HepG2 (cell line): Measurements from ENCODE around the gene UBR7. TPM values are rescaled to one million over a fixed set of nuclear protein-coding genes. Genes with fewer than 3 reads are reported as not detected.

Source experiments
- ATAC-seq: fragments of 200-7000 bp; cut with Tn5 transposase; 3 replicates; pipeline ENCODE4 v1.9.1; 2020; ENCODE audit warnings: mild to moderate bottlenecking, moderate library complexity
- BruUV-seq: library from RNA; stranded (reverse); fragments of 400-500 nt; replicated peaks from 2 replicates; lab custom pipeline; 2021; lab: Mats Ljungman, UMichigan
- CTCF ChIA-PET: fragments of 300-600 bp; formaldehyde crosslinking; extraction: SDS; loops from one replicate; lab custom pipeline; 2021; ENCODE audit warnings: low total read pairs, inconsistent platforms, low intra/inter-chr PET ratio; lab: Yijun Ruan, JAX
- POLR2A ChIA-PET: fragments of 350-600 bp; sonication (Branson Sonifier 250); formaldehyde crosslinking; loops from one replicate; lab custom pipeline; 2020; ENCODE audit warnings: antibody characterized with exemption, inconsistent platforms; lab: Yijun Ruan, JAX
- DNase-seq: peaks from one replicate; pipeline ENCODE4 v3.0.0-alpha.2; 2015; ENCODE audit warnings: low spot score
- FAIRE-seq: peaks from 3 replicates; lab custom pipeline; 2011; peaks lifted over from hg19 to GRCh38; lab: Jason Lieb, UNC
- H2AFZ ChIP-seq: one replicate; pipeline ENCODE4 v1.6.1; 2011; ENCODE audit warnings: low read length, inconsistent platforms
- H3K27ac ChIP-seq: fragments of 300-600 bp; 3 replicates; pipeline ENCODE4 v1.8.0; 2011; ENCODE audit warnings: mixed run types, mild to moderate bottlenecking, mixed read lengths, low read length, inconsistent platforms; ENCODE audit not compliant: insufficient read depth; ENCODE audit errors: extremely low read length
- H3K27me3 ChIP-seq, 2 experiments: fragments of 200-600 bp in 1 of 2; 2 replicates in 1 of 2; 3 replicates in 1 of 2; pipeline versions ENCODE4 v1.6.0 to v1.8.0; 2011; ENCODE audit warnings: low read length in 2 of 2, mild to moderate bottlenecking in 2 of 2, moderate library complexity in 2 of 2, inconsistent platforms in 1 of 2; ENCODE audit not compliant: insufficient read depth in 2 of 2, control insufficient read depth in 1 of 2
- H3K36me3 ChIP-seq, 2 experiments: fragments of 200-600 bp in 1 of 2; replicated peaks in 1 of 2; 2 replicates in 1 of 2; 3 replicates in 1 of 2; pipeline versions ENCODE4 v1.5.1 to v1.8.0; 2011; ENCODE audit warnings: low read length in 2 of 2, inconsistent platforms in 1 of 2; ENCODE audit not compliant: insufficient read depth in 2 of 2, control insufficient read depth in 1 of 2
- H3K4me1 ChIP-seq: 2 replicates; pipeline ENCODE4 v1.5.1; 2012; ENCODE audit warnings: low read length, inconsistent platforms; ENCODE audit not compliant: insufficient read depth
- H3K4me2 ChIP-seq: 2 replicates; pipeline ENCODE4 v1.6.0; 2011; ENCODE audit warnings: low read depth, low read length, inconsistent platforms
- H3K4me3 ChIP-seq, 3 experiments: fragments of 200-600 bp in 1 of 3; sonication (generic), shearing (Covaris generic) in 1 of 3; replicated peaks in 1 of 3; 2 replicates each; pipeline ENCODE4 v1.5.1; 2011 to 2016; ENCODE audit warnings: low read length in 3 of 3, inconsistent platforms in 2 of 3, low read depth in 2 of 3, mild to moderate bottlenecking in 2 of 3, control low read depth in 1 of 3, mixed read lengths in 1 of 3; ENCODE audit not compliant: insufficient read depth in 1 of 3
- H3K79me2 ChIP-seq: one replicate; pipeline ENCODE4 v1.6.1; 2011; ENCODE audit warnings: low read length, inconsistent platforms; ENCODE audit not compliant: insufficient read depth
- H3K9ac ChIP-seq: 2 replicates; pipeline ENCODE4 v1.6.0; 2011; ENCODE audit warnings: mild to moderate bottlenecking, low read depth, low read length, inconsistent platforms; ENCODE audit not compliant: insufficient read depth
- H3K9me3 ChIP-seq: 2 replicates; pipeline ENCODE4 v1.5.1; 2012; ENCODE audit warnings: mild to moderate bottlenecking, low read length
- H4K20me1 ChIP-seq: 2 replicates; pipeline ENCODE4 v1.6.0; 2011; ENCODE audit warnings: inconsistent platforms, mild to moderate bottlenecking, low read length, moderate library complexity; ENCODE audit not compliant: insufficient read depth
- ARID2 ChIP-seq: sonication (generic); formaldehyde crosslinking; IDR thresholded peaks from 2 replicates; pipeline ENCODE4 v1.8.1; 2022; ENCODE audit warnings: mild to moderate bottlenecking, missing genetic modification reagents, borderline replicate concordance
- ATAD3A ChIP-seq: sonication (generic); formaldehyde crosslinking; IDR thresholded peaks from 2 replicates; pipeline ENCODE4 v1.4.0; 2020; ENCODE audit warnings: missing genetic modification reagents
- DMAP1 ChIP-seq: IDR thresholded peaks from 2 replicates; pipeline ENCODE4 v1.6.1; 2016
- HNRNPUL1 ChIP-seq: fragments of 200-400 bp; formaldehyde crosslinking; IDR thresholded peaks from 2 replicates; pipeline ENCODE4 v1.6.1; 2017; ENCODE audit warnings: low read depth, mild to moderate bottlenecking, low read length, moderate library complexity
- REL ChIP-seq: sonication (generic); formaldehyde crosslinking; conservative IDR thresholded peaks from 2 replicates; pipeline ENCODE4 v1.8.0; 2022; ENCODE audit warnings: mild to moderate bottlenecking, missing genetic modification reagents, moderate library complexity
- SKI ChIP-seq: fragments of 450-650 bp; IDR thresholded peaks from one replicate; pipeline ENCODE4 v1.6.1; 2018; ENCODE audit warnings: mild to moderate bottlenecking; ENCODE audit not compliant: partially characterized antibody
- SNRNP70 ChIP-seq: fragments of 200-400 bp; formaldehyde crosslinking; IDR thresholded peaks from 2 replicates; pipeline ENCODE4 v1.6.1; 2017; ENCODE audit warnings: mild to moderate bottlenecking, low read depth, low read length, moderate library complexity
- SYNCRIP ChIP-seq: fragments of 200-400 bp; formaldehyde crosslinking; IDR thresholded peaks from 2 replicates; pipeline ENCODE4 v1.6.1; 2018; ENCODE audit warnings: mild to moderate bottlenecking, low read depth, low read length; ENCODE audit not compliant: insufficient read depth
- TOPORS ChIP-seq: sonication (generic); formaldehyde crosslinking; IDR thresholded peaks from 2 replicates; pipeline ENCODE4 v1.8.0; 2023; ENCODE audit warnings: mild to moderate bottlenecking, missing genetic modification reagents
- ZC3H13 ChIP-seq: sonication (generic); formaldehyde crosslinking; IDR thresholded peaks from 2 replicates; pipeline ENCODE4 v1.8.1; 2023; ENCODE audit warnings: mild to moderate bottlenecking, missing genetic modification reagents, moderate library complexity
- ZKSCAN5 ChIP-seq: sonication (generic); formaldehyde crosslinking; IDR thresholded peaks from 2 replicates; pipeline ENCODE4 v1.5.1; 2020; ENCODE audit warnings: mild to moderate bottlenecking, missing genetic modification reagents
- ZNF232 ChIP-seq: sonication (generic); formaldehyde crosslinking; IDR thresholded peaks from 2 replicates; pipeline ENCODE4 v1.4.0; 2020; ENCODE audit warnings: missing genetic modification reagents, borderline replicate concordance
- ZNF674 ChIP-seq: sonication (generic); formaldehyde crosslinking; IDR thresholded peaks from 2 replicates; pipeline ENCODE4 v1.5.0; 2020; ENCODE audit warnings: low read depth, mild to moderate bottlenecking, missing genetic modification reagents
- WGBS: methylation state at CpG from one replicate; pipeline ENCODE4 v1.1.6; 2017; ENCODE audit warnings: low lambda C conversion rate; 5-methylcytosine and 5-hydroxymethylcytosine counted together
- in situ Hi-C: cut with HindIII; loops from 2 replicates; pipeline ENCODE4 v1.10.0; 2017; ENCODE audit warnings: low pct_unique_long_range_greater_than_20kb; ENCODE audit not compliant: extremely low pct_ligation_motif_present
- intact Hi-C: fragments of 100-400 bp; cut with micrococcal nuclease; formaldehyde crosslinking; loops from one replicate; pipeline ENCODE4 v1.10.0; 2022; ENCODE audit not compliant: unreplicated experiment
- polyA plus RNA-seq, 8 experiments: library from polyadenylated mRNA; depleted of rRNA in 3 of 8; stranded (reverse) in 7 of 8; unstranded in 1 of 8; fragments of >200 nt; fragmentation: Illumina TruSeq in 4 of 8; extraction: Trizol in 4 of 8; gene quantifications; 2 replicates each; pipeline versions ENCODE4 v1.2.1 to v1.2.3, GENCODE V29; 2011 to 2016; ENCODE audit warnings: low read depth in 4 of 8, missing spikeins in 1 of 8, mixed read lengths in 1 of 8; ENCODE audit not compliant: insufficient read depth in 1 of 8
- total RNA-seq, 5 experiments: library from RNA; depleted of rRNA; stranded (reverse); fragments of >200 nt; fragmentation: Illumina TruSeq; extraction: Trizol; gene quantifications; 2 replicates each; pipeline ENCODE4 v1.2.3, GENCODE V29; 2016; ENCODE audit warnings: low read depth in 1 of 5
- TF ChIP-seq, protein P1 (sequence below): sonication (generic); formaldehyde crosslinking; IDR thresholded peaks from 2 replicates; pipeline ENCODE4 v1.5.0; 2020; ENCODE audit warnings: missing genetic modification reagents
- TF ChIP-seq, protein P2 (sequence below): sonication (generic); formaldehyde crosslinking; IDR thresholded peaks from 2 replicates; pipeline ENCODE4 v1.4.0; 2020; ENCODE audit warnings: missing genetic modification reagents
- TF ChIP-seq, protein P3 (sequence below): IDR thresholded peaks from 2 replicates; pipeline ENCODE4 v1.6.1; 2016; ENCODE audit warnings: low read depth, borderline replicate concordance
- TF ChIP-seq, protein P4 (sequence below), 2 experiments: sonication (generic) in 1 of 2; formaldehyde crosslinking in 1 of 2; IDR thresholded peaks; 2 replicates each; pipeline versions ENCODE4 v1.4.0 to v1.6.1; 2016 to 2020; ENCODE audit warnings: borderline replicate concordance in 1 of 2, low read depth in 1 of 2, mild to moderate bottlenecking in 1 of 2, missing genetic modification reagents in 1 of 2

Gene UBR7
- total and polyA plus RNA-seq, 2 of the 13 experiments (the other 11 are each of a cell fraction or from before 2014, with no cell fraction given): 11.0 to 19.7 TPM

DNA sequence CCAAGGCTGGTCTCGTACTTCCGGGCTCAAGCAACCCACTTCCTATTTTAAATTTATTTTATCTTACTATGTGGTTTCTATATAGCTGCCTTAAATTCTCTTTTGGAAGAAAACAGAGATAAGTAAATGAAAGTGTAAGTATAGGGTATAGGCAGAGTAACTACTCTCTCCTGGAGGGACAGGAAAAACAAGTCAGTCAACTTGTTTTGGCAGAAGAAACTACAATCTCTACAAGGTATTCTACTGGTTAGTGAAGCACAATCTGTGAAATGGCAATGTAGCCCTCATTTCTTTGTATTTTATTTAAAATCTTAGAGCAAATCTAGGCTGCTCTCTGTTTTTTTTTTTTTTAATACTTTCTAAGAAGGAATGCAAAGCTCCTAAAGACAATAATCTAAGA lies 55.4 kb downstream of the UBR7 start:
- POLR2A ChIA-PET: no interaction called here
- no peak overlapping the region for H3K4me3 ChIP-seq

More for the DNA sequence above, 55.4 kb downstream of the UBR7 start:
- no TSS peak for BruUV-seq
- WGBS: 97% methylated on average over 2 of the region's 2 CpGs
- ATAC-seq (no peak), DNase-seq (no peak), FAIRE-seq (no peak)
- TF ChIP-seq, protein P1, sequence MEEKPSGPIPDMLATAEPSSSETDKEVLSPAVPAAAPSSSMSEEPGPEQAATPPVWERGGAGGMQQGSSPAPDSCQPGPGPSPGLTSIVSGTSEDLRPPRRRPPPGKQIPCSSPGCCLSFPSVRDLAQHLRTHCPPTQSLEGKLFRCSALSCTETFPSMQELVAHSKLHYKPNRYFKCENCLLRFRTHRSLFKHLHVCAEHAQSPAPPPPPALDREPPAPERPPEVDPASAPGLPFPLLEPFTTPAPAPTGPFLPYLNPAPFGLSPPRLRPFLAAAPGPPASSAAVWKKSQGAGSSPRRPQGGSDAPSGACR (CRISPR knock-in tag): no peak
- TF ChIP-seq ZKSCAN5 (CRISPR knock-in tag) (no peak), SYNCRIP (no peak), SNRNP70 (no peak), REL (no peak), ZC3H13 (no peak), TOPORS (no peak), ZNF674 (CRISPR knock-in tag) (no peak), SKI (no peak), ZNF232 (CRISPR knock-in tag) (no peak), HNRNPUL1 (no peak), ATAD3A (no peak), DMAP1 (CRISPR knock-in tag) (no peak), ARID2 (CRISPR knock-in tag) (no peak)
- TF ChIP-seq, protein P2, sequence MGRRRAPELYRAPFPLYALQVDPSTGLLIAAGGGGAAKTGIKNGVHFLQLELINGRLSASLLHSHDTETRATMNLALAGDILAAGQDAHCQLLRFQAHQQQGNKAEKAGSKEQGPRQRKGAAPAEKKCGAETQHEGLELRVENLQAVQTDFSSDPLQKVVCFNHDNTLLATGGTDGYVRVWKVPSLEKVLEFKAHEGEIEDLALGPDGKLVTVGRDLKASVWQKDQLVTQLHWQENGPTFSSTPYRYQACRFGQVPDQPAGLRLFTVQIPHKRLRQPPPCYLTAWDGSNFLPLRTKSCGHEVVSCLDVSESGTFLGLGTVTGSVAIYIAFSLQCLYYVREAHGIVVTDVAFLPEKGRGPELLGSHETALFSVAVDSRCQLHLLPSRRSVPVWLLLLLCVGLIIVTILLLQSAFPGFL (CRISPR knock-in tag): no peak
- TF ChIP-seq, protein P3, sequence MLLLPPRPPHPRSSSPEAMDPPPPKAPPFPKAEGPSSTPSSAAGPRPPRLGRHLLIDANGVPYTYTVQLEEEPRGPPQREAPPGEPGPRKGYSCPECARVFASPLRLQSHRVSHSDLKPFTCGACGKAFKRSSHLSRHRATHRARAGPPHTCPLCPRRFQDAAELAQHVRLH: no peak
- TF ChIP-seq, protein P4, sequence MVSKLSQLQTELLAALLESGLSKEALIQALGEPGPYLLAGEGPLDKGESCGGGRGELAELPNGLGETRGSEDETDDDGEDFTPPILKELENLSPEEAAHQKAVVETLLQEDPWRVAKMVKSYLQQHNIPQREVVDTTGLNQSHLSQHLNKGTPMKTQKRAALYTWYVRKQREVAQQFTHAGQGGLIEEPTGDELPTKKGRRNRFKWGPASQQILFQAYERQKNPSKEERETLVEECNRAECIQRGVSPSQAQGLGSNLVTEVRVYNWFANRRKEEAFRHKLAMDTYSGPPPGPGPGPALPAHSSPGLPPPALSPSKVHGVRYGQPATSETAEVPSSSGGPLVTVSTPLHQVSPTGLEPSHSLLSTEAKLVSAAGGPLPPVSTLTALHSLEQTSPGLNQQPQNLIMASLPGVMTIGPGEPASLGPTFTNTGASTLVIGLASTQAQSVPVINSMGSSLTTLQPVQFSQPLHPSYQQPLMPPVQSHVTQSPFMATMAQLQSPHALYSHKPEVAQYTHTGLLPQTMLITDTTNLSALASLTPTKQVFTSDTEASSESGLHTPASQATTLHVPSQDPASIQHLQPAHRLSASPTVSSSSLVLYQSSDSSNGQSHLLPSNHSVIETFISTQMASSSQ (IDR thresholded peaks at IDR 0.05; ENCODE audit: low read depth): no peak
- TF ChIP-seq, protein P4 (CRISPR knock-in tag; IDR thresholded peaks at IDR 0.05; ENCODE audit: borderline replicate concordance): no peak
- H3K27me3 ChIP-seq: no peaks in the 10 kb centered on the region
- in situ Hi-C loops: no loop called here
- H2AFZ ChIP-seq: no peak overlapping the region
- no peaks in the 10 kb centered on the region for H3K79me2 ChIP-seq
- no peaks in the 10 kb centered on the region for H4K20me1 ChIP-seq
- CTCF ChIA-PET: no interaction called here
- no peak overlapping the region for H3K4me2 ChIP-seq
- peaks cover 7 to 25% of the 10 kb centered on the region in 2 experiments for H3K36me3 ChIP-seq
- H3K9ac ChIP-seq: no peak overlapping the region
- intact Hi-C loops: no loop called here
- H3K4me1 ChIP-seq: peaks cover 12% of the 10 kb centered on the region
- H3K27ac ChIP-seq: no peak overlapping the region
- H3K9me3 ChIP-seq: no peaks in the 10 kb centered on the region
